DMS153 treated with DMSO at 0.1 percent for 48 hours (cell line): Measurements from ENCODE around the gene GRK3.
"Not testable (repeated sequence)": the region's sequence is repeated elsewhere in the genome, so short reads cannot be mapped to it uniquely, and the experiment has no call there.

Source experiments
- DNase-seq: peaks from one replicate; lab custom pipeline; 2025; ENCODE audit not compliant: unreplicated experiment; lab: John Stamatoyannopoulos, UW

Gene GRK3

DNA sequence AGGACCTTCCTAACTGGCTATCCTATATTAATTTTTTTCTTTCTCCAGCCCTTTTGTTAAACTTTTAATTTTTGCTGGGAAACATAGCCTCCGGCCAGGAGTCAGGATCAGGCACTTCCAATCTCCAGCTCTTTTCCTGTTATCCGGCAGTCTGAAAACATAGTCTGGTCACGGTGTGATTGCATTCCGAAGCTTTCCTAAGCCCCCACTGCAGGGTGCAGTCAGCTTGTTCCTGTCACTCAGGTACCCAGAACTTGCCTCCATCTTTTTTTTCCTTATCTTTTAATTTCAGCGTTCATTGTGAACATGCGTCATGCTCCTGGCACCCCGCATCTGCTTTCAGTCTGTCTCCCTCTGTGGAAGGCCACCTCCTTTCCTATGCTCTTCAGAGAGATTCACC, 59.4 kb downstream of the GRK3 start:
- DNase-seq = no peak

DNA sequence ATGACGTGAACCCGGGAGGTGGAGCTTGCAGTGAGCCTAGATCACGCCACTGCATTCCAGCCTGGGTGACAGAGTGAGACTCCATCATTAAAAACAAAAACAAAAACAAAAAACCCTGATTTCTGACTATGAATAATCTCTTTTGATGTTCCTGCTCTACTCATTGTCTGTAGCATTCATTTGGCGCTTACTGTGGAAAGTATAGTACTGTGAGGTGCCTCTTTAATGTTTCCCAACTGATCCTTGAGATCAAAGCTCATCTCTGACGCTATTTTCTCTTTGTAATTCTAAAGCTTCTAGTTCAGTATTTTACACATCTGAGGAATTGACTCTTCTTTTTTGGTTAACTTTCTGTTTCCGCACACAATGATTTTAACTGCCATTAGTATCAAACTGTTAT, 60.0 kb downstream of the GRK3 start:
- DNase-seq = no peak

DNA sequence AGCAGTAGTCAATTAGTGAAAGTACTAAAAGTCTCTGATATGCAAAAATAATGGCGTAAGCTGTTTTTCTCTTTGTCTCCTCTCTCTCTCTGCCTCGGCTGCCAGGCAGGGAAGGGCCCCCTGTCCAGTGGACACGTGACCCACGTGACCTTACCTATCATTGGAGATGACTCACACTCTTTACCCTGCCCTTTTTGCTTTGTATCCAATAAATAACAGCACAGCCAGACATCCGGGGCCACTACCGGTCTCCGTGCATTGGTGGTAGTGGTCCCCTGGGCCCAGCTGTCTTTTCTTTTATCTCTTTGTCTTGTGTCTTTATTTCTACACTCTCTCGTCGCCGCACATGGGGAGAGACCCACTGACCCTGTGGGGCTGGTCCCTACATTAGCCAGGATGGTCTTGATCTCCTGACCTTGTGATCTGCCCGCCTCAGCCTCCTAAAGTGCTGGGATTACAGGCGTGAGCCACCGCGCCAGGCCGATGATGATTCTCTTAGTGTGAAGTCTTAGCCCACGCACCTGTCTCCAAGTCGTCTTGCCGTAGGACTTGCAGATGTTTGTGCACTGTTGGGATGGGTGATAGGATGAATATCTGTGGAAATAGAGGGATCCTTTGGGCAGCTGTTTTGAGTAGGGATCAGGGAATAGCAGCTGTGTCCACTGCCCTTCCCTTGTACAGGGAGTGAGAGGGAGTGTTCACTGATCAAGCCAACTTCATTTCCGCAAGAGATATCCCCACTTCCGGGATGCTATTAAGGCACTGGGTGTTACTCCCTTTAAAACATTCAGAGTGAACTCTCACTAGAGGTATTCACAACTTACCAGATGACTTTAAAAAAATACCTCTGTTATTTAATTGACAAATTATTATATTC, 61.5 kb downstream of the GRK3 start:
- not testable (repeated sequence) for DNase-seq

DNA sequence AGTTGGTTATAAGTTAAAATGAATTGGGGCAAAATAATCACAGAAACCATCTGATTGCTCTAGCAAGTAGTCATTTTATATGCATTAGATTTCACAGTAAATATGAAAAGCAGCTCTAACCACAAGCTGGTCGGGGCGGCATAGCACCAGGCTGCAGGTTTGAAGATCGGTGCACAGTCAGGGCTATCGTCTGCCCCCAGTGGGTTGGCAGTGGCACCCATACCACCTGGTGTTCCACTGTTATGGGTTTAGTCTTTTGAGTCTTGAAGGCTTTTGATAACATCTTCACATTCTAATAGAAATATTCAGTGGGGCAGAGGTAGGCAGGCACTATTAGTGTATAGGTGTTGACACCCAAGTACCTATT, 62.1 kb downstream of the GRK3 start:
- no peak for DNase-seq

DNA sequence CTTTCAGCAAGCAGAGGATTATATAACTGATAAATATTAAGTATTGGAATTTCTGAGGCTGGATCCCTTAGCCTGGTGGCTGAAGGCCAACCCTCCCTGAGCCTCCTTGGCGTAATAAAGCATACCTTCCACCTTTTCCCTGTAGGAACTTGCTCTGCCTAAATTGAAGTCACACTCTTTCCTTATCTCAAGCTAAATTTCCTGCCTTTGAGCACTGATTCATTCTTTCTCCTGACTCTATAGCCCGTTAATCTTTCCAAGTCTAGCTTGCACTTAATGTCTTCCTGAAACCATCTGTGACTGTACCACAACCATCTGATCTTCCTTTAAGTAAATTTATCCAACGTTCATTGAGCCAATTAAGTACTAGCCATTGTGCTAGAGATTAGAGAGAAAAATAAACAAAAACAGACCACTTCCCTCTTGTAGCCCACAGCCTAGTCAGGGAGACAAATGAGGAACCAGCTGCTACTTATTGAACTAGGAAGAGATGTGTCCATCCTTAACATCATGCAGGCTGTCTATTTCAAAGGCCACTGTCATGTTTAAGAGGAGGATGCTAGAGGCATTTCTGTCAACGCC, 62.9 kb downstream of the GRK3 start:
- peak; percentile 30 for DNase-seq

- DNase-seq = peak; percentile 82
Observed at GRCh38 chr22:25628494-25628893, 64.0 kb downstream of the GRK3 start.

- no peak for DNase-seq
Observed at GRCh38 chr22:25629613-25630012, 65.1 kb downstream of the GRK3 start.

GRCh38 chr22:25630447-25630846, 66.0 kb downstream of the GRK3 start:
- no peak for DNase-seq

GRCh38 chr22:25636323-25636722, 71.8 kb downstream of the GRK3 start:
- DNase-seq = no peak

GRCh38 chr22:25637032-25637431, 72.6 kb downstream of the GRK3 start:
- DNase-seq = no peak

GRCh38 chr22:25637672-25638071, 73.2 kb downstream of the GRK3 start:
- DNase-seq = no peak

DNA sequence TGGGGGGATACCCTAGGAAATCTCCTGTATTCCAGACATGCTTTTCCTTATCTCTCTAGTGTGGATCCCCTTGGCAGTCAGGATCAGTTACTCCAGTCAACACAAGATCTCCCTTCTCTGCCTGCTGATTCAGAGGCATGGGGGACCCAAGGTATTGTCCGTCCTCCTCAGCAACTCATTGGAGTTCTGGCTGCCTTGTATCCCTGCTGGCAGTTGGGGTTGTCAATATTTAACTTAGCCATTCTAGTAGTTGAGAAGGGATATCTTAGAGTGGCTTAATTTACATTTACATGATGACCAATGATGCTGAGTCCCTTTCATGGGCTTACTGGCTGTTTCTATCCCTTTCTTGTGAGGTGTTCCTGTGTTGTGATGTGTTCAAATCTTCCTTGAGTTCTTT, 74.2 kb downstream of the GRK3 start:
- DNase-seq = no peak

GRCh38 chr22:25641650-25642049, 77.2 kb downstream of the GRK3 start:
- DNase-seq = no peak

DNA sequence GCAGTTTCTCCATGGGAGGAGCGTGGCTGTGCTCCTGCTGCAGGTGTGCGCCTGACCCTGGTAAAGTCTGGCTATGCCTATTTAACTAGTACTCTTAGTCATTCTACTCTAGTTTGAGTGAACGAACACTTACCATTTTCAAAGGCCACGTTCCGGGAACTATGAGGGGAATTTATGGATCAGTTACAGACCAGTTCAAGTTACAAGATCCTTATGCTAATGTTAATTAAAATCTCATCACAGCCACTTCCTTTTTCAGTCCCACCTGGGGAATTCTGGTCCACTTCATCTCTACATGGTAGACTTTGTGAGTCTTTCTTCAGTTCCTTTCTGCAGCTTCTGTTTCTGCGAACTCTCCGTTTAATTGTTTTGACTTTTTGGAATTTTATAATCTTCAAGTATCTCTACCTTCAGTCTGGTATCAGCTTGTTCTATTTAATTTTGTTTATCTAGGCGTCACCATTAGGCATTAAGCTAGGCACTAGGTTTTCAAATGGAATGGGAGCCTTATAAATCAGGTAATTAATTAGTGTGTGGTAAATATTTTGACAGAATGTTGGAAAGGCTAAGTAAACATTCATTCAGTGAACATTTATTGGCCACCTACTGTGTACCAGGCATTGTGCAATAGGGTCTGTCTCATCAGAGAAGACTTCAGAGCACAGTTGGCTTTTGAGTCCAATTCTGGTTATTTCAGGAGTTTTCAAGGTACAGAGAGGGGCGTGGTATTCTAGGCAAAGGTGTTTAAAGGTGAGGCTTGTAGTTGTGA, 78.9 kb downstream of the GRK3 start:
- DNase-seq = no peak

DNA sequence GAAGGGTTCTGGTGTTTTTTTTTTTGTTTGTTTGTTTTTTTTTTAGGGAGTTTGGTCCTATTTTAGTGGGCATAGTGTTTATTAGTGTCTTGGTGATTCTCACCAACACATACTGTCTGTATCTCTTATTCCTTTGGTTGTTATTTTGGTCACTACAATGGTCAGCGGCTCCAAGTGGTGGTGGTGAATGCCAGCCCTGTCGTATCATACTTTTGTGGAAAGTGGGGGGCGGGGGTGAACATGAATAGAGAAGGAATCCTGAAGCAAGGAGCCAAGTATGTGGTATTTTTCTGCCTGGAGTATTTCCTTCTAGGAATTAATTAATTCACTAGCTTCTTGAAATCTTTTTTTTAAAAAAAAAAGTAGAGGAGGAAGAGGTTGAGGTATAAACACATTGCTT, 79.6 kb downstream of the GRK3 start:
- DNase-seq = no peak

- DNase-seq = no peak
Observed at GRCh38 chr22:25645266-25645665, 80.8 kb downstream of the GRK3 start.

- no peak for DNase-seq
Observed at GRCh38 chr22:25645964-25646363, 81.5 kb downstream of the GRK3 start.

- no peak for DNase-seq
Observed at GRCh38 chr22:25650833-25651232, 86.4 kb downstream of the GRK3 start.

DNA sequence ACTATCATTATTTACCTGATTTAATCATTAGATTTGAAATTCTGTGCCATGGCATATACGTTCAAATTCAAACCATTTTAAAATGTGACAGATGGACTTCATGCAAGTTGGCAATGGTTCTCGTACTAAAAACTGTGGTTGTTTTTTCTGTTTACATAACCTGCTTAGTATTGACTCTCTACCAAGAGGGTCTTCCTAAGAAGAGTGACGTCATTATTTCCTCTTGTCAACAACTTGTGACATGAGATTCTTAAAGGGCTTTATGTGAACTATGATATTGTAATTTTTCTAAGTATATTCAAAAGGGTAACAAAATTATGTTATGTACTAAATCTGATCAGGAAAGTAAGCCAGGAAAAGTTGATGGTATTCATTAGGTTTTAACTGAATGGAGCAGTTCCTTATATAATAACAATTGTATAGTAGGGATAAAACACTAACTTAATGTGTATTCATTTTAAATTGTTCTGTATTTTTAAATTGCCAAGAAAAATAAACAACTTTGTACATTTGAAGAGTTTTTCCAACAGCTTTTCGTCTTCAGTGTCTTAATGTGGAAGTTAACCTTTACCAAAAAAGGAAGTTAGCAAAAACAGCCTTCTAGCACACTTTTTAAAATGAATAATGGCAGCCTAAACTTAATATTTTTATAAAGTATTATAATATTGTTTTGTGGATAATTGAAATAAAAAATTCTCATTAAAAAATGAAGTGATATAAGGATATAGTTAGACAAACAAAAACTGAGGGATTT, 87.0 kb downstream of the GRK3 start:
- DNase-seq = no peak

- DNase-seq = no peak
Observed at GRCh38 chr22:25654676-25655075, 90.2 kb downstream of the GRK3 start.

DNA sequence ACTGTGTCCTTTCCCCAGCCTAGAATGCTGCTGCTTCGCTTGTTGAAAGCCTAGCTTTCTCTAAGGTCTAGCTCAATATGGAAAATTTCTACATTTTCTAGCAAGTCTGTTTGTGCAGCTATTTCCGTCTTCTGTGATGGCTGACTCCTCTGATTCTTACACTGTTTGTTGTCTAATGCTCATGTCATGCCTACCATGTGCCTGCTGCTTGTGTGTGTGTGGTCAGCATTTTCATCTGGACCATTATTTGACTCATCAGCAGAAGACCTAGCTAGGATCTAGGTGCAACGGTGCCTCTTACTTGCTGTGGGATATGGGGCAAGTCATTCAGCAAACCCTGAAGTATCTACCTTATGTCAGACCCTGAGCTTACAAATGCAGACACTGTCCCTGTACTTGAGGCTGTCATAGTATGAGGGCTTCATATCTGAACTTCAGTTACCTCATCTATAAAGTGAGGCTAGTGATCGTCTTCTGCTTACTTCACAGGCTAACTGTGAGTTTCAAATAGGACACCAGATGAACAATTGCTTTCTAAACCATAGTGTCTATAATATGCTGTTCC, 91.0 kb downstream of the GRK3 start:
- DNase-seq = no peak
